ENCODE results near the gene SLC12A2. TPM values are rescaled to one million over a fixed set of nuclear protein-coding genes. Genes with fewer than 3 reads are reported as not detected.

SLC12A2 gene
- total and polyA plus RNA-seq, 2 experiments from 2014 or later: 7.3 to 14.6 TPM

DNA sequence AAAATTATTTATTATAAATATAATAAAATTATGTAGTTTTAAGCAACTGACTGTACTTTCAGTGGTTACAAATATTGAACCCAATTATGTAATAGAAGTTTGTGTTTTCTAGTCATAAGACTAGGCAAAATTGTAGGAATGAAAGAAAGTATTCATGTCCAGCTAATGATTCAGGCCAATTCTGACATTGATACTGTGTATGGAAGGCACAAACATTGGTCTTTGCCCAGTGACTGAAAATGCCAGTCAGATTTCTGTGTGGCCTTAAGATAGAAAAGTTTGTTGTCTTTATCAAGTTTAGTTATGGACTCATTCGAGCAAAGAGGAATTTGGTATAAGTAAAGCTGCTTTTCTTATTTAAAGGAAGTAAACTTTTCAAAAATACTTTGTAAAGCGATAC, 60.3 kb downstream of the SLC12A2 start:
- TF ChIP-seq, protein P1, sequence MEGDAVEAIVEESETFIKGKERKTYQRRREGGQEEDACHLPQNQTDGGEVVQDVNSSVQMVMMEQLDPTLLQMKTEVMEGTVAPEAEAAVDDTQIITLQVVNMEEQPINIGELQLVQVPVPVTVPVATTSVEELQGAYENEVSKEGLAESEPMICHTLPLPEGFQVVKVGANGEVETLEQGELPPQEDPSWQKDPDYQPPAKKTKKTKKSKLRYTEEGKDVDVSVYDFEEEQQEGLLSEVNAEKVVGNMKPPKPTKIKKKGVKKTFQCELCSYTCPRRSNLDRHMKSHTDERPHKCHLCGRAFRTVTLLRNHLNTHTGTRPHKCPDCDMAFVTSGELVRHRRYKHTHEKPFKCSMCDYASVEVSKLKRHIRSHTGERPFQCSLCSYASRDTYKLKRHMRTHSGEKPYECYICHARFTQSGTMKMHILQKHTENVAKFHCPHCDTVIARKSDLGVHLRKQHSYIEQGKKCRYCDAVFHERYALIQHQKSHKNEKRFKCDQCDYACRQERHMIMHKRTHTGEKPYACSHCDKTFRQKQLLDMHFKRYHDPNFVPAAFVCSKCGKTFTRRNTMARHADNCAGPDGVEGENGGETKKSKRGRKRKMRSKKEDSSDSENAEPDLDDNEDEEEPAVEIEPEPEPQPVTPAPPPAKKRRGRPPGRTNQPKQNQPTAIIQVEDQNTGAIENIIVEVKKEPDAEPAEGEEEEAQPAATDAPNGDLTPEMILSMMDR (IDR thresholded peaks at IDR 0.05; ENCODE audit: low read depth, low read length): no peak
- Histone ChIP-seq H3K4me1 (ENCODE audit: low read depth) (no peaks in the 10 kb centered on the region), H3K4me3 (no peak overlapping the region), H3K27ac (no peak overlapping the region), H3K36me3 (no peaks in the 10 kb centered on the region), H3K27me3 (no peaks in the 10 kb centered on the region), H3K9me3 (ENCODE audit: low read depth) (no peaks in the 10 kb centered on the region)
- no peak for DNase-seq (ENCODE audit: low read depth in 1 of 2, low spot score in 1 of 2)

DNA sequence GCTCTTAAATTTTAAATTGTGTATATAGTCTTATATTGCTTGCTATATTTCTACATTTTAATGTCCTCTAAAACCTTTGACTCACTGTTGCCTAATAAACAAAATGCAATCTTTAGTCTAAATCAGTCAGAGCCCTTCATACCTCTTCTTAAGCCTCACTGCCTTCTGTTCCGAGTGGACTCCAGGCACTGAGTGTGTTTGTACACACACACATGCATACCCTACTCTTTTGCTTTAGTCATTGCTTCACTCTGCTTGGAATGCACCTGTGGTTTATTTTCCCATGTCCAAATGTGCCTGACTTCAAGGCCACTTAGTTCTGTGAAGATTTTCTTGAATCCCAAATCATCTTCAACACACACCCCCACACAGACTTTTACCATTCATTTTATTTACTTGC, 60.9 kb downstream of the SLC12A2 start:
- Histone ChIP-seq H3K9me3 (ENCODE audit: low read depth) (no peaks in the 10 kb centered on the region), H3K27me3 (no peaks in the 10 kb centered on the region), H3K36me3 (no peaks in the 10 kb centered on the region), H3K4me3 (no peak overlapping the region), H3K4me1 (ENCODE audit: low read depth) (no peaks in the 10 kb centered on the region), H3K27ac (no peak overlapping the region)
- no peak for DNase-seq (ENCODE audit: low read depth in 1 of 2, low spot score in 1 of 2)
- TF ChIP-seq, protein P1 (IDR thresholded peaks at IDR 0.05; ENCODE audit: low read depth, low read length): no peak

DNA sequence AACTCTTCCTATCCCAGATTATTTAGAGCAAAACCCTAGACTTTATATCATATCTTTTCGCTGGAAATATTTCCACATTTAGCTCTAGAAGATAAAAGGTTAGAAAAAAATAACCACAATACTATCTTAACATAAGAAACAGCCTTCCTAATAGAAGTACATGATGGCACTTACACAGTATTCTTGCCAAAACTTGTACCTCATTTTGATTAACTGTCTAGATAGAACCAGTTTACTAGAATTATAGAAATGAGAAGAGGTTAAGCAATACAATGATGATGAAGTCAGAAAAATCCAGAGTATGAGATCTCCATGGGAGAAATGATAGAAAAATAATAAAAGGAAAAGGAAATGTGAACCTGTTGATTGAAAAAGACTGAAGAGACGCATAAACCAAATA, 63.1 kb downstream of the SLC12A2 start:
- H3K4me1 ChIP-seq (ENCODE audit: low read depth): no peaks in the 10 kb centered on the region
- TF ChIP-seq, protein P1 (IDR thresholded peaks at IDR 0.05; ENCODE audit: low read depth, low read length): no peak
- DNase-seq (ENCODE audit: low read depth in 1 of 2, low spot score in 1 of 2): peak in 1 of 2 donors; percentile 20
- H3K4me3 ChIP-seq: no peak overlapping the region
- H3K36me3 ChIP-seq: no peaks in the 10 kb centered on the region
- no peaks in the 10 kb centered on the region for H3K27me3 ChIP-seq
- no peak overlapping the region for H3K27ac ChIP-seq
- no peaks in the 10 kb centered on the region for H3K9me3 ChIP-seq (ENCODE audit: low read depth)

DNA sequence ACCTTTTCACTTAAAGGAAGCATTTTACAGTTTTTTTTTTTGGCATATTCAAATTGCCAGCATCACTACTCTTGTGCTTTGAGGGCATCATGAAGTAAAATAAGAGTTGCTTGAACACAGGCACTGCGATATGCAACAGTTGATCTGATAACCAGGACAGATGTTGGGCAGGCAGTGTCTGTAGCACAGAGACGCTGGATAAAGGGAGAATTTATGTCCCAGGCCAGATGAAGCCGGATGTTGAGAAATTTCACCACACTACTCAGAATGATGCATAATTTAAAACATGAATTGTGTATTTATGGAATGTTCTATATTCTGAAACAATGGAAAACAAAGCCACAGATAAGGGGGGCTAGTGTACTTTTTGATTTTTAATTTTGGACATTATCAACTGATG, 71.4 kb downstream of the SLC12A2 start:
- no peaks in the 10 kb centered on the region for H3K9me3 ChIP-seq (ENCODE audit: low read depth)
- TF ChIP-seq, protein P1 (IDR thresholded peaks at IDR 0.05; ENCODE audit: low read depth, low read length): no peak
- H3K4me1 ChIP-seq (ENCODE audit: low read depth): peaks cover 4% of the 10 kb centered on the region
- no peaks in the 10 kb centered on the region for H3K27me3 ChIP-seq
- peaks cover 2% of the 10 kb centered on the region for H3K36me3 ChIP-seq
- H3K27ac ChIP-seq: no peak overlapping the region
- DNase-seq (ENCODE audit: low read depth in 1 of 2, low spot score in 1 of 2): peak in 1 of 2 donors; percentile 69
- no peak overlapping the region for H3K4me3 ChIP-seq

DNA sequence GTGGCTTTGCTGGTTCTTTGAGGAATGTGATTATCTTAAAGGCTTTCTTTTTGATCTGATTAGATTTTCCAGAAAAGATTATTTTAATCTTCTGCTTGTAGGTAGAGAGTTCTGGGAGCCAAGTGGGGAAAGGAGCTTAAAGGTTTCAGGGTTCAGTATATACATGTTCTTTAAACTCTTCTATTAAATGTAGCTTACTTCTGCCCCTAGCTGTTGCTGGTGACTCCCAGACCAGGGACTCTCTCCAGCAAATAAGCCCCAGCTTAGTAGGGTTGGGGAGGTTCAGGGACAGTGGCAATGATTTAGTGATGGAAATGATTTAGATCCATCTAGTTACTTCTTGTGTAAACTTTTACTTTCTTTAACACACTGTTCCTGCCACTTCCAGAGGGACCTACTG, 72.2 kb downstream of the SLC12A2 start:
- Histone ChIP-seq H3K4me1 (ENCODE audit: low read depth) (peaks cover 4% of the 10 kb centered on the region), H3K4me3 (no peak overlapping the region), H3K36me3 (peaks cover 2% of the 10 kb centered on the region), H3K9me3 (ENCODE audit: low read depth) (no peaks in the 10 kb centered on the region), H3K27ac (no peak overlapping the region), H3K27me3 (no peaks in the 10 kb centered on the region)
- peak in 1 of 2 donors; percentile 1 for DNase-seq (ENCODE audit: low read depth in 1 of 2, low spot score in 1 of 2)
- TF ChIP-seq, protein P1 (IDR thresholded peaks at IDR 0.05; ENCODE audit: low read depth, low read length): no peak

DNA sequence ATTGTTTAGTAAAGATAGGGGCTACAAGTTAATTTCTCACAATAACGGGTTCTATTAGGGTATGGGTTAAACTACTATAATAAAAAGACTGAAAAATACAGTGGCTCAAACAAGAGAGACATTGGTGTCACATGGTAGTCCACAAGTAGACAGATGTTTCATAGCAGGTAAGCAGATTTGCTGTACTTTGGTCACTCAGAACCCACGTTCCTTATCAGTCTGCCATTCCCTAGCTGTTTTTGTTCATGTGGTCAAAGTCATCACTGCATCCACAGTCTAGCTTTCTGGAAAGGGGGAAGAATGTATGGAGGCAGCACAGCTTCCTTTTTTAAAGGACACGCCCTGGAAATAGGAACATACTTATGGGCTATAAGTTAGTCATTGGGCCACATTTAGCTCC, 73.0 kb downstream of the SLC12A2 start:
- Histone ChIP-seq H3K4me3 (no peak overlapping the region), H3K9me3 (ENCODE audit: low read depth) (no peaks in the 10 kb centered on the region), H3K27ac (no peak overlapping the region), H3K4me1 (ENCODE audit: low read depth) (peaks cover 4% of the 10 kb centered on the region), H3K36me3 (peaks cover 2% of the 10 kb centered on the region), H3K27me3 (no peaks in the 10 kb centered on the region)
- DNase-seq (ENCODE audit: low read depth in 1 of 2, low spot score in 1 of 2): no peak
- TF ChIP-seq, protein P1 (IDR thresholded peaks at IDR 0.05; ENCODE audit: low read depth, low read length): no peak
